GM18511 (cell line): ENCODE data around the gene GDF9.

Experiments used
- ATAC-seq: cut with Tn5 transposase; IDR thresholded peaks from one replicate; pipeline ENCODE4 v1.9.1; 2021; ENCODE audit warnings: mild to moderate bottlenecking, moderate library complexity; ENCODE audit not compliant: unreplicated experiment

GDF9 gene

GRCh38 chr5:132822650-132823480 is 43.4 kb downstream of the GDF9 start:
- no peak for ATAC-seq

GRCh38 chr5:132821791-132822190 is 44.5 kb downstream of the GDF9 start:
- no peak for ATAC-seq

- ATAC-seq: no peak
These were observed 44.9 kb downstream of the GDF9 start for GRCh38 chr5:132821350-132821749.

GRCh38 chr5:132820162-132820754 is 46.0 kb downstream of the GDF9 start:
- peak; percentile 84 for ATAC-seq

- ATAC-seq: no peak
These were observed 46.8 kb downstream of the GDF9 start for GRCh38 chr5:132819468-132819867.

GRCh38 chr5:132817011-132817410 is 49.3 kb downstream of the GDF9 start:
- ATAC-seq: no peak

- no peak for ATAC-seq
These were observed 49.7 kb downstream of the GDF9 start for GRCh38 chr5:132816554-132816953.

- ATAC-seq: no peak
These were observed 50.2 kb downstream of the GDF9 start for GRCh38 chr5:132816083-132816482.

- no peak for ATAC-seq
These were observed 50.8 kb downstream of the GDF9 start for GRCh38 chr5:132815454-132815853.

- ATAC-seq: no peak
These were observed 51.6 kb downstream of the GDF9 start for GRCh38 chr5:132814503-132815294.

- no peak for ATAC-seq
These were observed 52.4 kb downstream of the GDF9 start for GRCh38 chr5:132813599-132814502.

GRCh38 chr5:132812781-132813598 is 53.3 kb downstream of the GDF9 start, which contains the start of gene SOWAHA:
Gene SOWAHA (plus strand): TSS chr5:132813302. CDS start chr5:132813622, 320 bp downstream.
- no peak for ATAC-seq

GRCh38 chr5:132812123-132812765 is 54.0 kb downstream of the GDF9 start:
- ATAC-seq: no peak
